ENCODE data around the gene HOXD1.

The HOXD1 gene

DNA sequence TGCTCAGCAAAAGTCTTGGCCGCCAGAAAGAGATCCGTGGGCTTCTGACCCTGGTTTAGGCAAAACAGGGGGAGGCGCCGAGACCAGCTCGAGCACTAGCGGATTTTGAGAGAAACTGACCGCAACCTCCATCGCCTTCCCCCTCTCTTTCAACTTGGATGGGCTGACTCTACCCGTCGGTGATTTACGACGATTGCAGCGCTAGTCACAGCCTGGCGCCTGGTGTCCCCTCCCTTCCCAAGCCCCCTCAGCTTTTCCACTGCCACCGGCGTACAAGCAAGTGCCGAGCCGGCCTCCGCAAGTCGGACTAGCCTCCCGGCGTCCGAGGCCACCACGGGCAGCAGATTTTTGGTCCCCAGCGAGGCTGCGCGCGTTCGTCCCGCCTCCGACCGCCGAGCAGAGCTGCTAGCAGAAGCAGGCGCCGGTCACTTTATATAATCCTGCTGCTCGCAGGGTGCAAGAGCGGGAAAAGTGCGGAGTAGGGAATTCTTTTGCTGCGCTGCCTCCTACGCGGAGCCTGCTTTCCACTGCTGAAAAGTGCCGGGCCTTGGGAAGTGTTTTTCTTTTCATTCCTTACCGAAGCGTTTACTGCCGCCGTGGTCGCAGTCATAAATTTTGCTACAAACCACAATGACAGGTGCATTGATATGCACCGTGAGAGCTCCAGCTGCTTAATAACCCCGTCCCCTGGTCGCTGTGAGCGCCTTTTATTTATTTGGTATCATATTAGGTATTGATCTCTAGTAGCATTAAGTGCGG lies 23.7 kb upstream of the HOXD1 start:
- DNase-seq (ENCODE audit: extremely low spot score, insufficient read length, low read depth): no peak
- no peak for FAIRE-seq

- FAIRE-seq (no peak), DNase-seq (ENCODE audit: extremely low spot score, insufficient read length, low read depth) (no peak)
These were observed 23.0 kb upstream of the HOXD1 start for GRCh38 chr2:176165370-176166050.

- DNase-seq (ENCODE audit: extremely low spot score, insufficient read length, low read depth) (no peak), FAIRE-seq (no peak)
These were observed 22.2 kb upstream of the HOXD1 start for GRCh38 chr2:176166272-176166671.

GRCh38 chr2:176167398-176167797 lies 21.1 kb upstream of the HOXD1 start:
- FAIRE-seq: no peak
- no peak for DNase-seq (ENCODE audit: extremely low spot score, insufficient read length, low read depth)

GRCh38 chr2:176169181-176169580 lies 19.3 kb upstream of the HOXD1 start:
- no peak for FAIRE-seq
- DNase-seq (ENCODE audit: extremely low spot score, insufficient read length, low read depth): no peak

DNA sequence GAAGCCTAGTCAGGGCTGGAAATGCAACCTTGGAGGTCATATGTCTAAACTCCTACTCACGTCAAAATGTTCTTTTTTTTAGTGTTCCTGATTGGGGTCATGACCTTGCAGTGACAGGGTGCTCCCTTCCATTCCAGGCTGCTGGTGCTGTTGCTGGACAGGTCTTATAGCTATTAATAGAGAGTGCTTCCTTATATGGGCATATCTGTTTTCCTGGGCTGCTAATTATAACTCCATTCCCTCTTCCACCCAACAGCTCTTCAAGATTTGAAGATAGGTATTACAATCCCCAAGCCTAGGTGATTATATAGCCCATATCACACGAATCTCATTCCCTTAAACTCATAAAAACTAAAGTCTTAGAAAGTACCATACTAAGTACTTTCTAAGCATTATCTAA lies 18.8 kb upstream of the HOXD1 start:
- FAIRE-seq (no peak), DNase-seq (ENCODE audit: extremely low spot score, insufficient read length, low read depth) (no peak)

DNA sequence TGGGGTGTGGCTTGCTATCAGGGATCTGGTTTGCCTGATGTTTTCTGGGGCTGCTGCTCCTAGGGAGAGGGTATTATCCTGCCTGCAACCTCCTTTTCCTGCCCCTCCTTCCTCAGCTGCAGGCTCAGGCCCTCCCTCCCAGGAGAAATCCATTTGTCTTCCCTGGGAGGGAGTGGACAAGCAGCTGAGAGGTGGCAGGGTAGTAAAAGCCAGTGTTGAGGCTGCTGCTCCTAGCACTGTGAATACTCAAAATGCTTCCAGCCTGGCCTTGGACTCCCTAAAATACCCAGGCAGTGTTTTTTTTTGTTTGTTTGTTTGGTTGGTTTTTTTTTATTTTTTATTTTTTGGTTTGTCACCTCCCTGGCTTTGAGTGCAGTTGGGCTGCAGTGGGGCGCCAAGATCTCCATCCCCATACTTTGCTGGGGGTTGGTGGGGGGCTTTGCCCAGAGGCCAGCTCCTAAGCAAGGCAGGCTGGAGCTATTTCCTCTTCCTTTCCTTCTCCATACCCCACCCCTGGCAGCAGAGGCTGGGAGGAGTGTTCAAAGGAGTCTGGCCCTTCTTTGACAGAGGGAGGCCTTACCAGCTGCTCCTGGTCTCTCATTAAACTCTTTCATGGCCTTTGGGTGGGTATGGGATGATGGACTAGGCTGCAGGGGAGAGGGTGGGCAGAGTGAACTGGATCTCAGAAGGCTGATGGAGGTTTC lies 17.7 kb upstream of the HOXD1 start:
- DNase-seq (ENCODE audit: extremely low spot score, insufficient read length, low read depth): no peak
- FAIRE-seq: no peak

DNA sequence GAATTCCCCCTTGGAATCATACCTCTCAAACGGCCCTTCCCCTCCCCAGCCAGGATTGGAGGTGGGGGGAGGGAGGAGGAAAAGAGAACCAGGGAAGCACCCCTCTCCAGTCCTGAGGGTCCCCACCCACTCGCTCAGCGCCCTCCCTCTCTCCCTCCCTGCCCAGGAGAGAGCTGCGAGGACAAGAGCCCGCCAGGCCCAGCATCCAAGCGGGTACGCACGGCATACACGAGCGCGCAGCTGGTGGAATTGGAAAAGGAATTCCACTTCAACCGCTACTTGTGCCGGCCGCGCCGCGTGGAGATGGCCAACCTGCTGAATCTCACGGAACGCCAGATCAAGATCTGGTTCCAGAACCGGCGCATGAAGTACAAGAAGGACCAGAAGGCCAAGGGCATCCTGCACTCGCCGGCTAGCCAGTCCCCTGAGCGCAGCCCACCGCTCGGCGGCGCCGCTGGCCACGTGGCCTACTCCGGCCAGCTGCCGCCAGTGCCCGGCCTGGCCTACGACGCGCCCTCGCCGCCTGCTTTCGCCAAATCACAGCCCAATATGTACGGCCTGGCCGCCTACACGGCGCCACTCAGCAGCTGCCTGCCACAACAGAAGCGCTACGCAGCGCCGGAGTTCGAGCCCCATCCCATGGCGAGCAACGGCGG lies 17.0 kb upstream of the HOXD1 start:
- FAIRE-seq: no peak
- no peak for DNase-seq (ENCODE audit: extremely low spot score, insufficient read length, low read depth)

GRCh38 chr2:176172007-176172894 lies 16.2 kb upstream of the HOXD1 start:
- no peak for FAIRE-seq
- no peak for DNase-seq (ENCODE audit: extremely low spot score, insufficient read length, low read depth)

- no peak for FAIRE-seq
These were observed 15.4 kb upstream of the HOXD1 start for GRCh38 chr2:176172895-176173566.

GRCh38 chr2:176173567-176174381 lies 14.7 kb upstream of the HOXD1 start:
- no peak for DNase-seq (ENCODE audit: extremely low spot score, insufficient read length, low read depth)
- no peak for FAIRE-seq

More at GRCh38 chr2:176172895-176173566, 15.4 kb upstream of the HOXD1 start:
- no peak for DNase-seq (ENCODE audit: extremely low spot score, insufficient read length, low read depth)

- FAIRE-seq: no peak
- no peak for DNase-seq (ENCODE audit: extremely low spot score, insufficient read length, low read depth)
These were observed 14.1 kb upstream of the HOXD1 start for GRCh38 chr2:176174382-176174823.

DNA sequence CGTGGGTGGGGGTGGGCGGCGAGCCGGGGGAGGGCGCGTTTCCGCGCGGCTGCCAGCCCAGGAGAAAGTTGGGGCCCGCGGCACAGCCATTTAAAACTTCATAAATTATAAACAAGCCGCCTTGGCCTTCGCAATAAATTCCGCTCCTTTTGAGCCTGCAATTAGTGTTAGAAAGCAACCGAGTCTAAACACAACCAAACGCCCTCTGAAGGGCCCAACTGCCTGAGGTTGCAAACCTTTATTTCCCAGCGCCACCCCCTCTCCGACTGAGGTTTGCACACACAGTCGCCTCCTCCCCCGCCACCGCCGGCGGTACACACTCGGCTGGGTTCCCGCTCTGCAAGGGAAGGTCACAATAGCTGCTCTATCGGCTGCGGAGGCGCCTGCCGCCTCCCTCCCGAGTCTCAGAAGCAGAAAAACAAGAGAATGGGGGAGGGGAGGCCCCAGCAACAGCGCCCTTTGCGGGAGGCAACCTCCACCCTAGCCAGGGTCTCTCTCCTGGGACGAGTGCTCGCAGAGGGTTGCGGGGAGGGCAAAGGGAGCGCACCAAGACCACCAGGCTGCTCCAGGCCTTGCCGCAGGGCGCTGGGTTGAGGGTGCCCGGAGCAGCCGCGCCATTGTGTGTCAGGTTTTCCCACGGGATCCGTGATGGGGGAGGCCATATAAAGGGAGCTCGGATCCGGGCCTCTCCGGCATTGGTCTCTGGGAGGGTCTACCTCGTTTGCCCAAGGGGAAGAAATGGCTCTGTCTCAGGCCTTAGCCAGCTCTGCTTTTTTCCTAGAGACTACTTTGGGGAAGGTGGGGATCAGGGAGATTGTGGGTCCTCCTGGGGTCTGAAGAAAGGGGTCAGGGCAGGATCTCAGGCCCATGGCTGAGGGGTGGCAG lies 13.4 kb upstream of the HOXD1 start:
- FAIRE-seq: no peak
- DNase-seq (ENCODE audit: extremely low spot score, insufficient read length, low read depth): no peak

- no peak for DNase-seq (ENCODE audit: extremely low spot score, insufficient read length, low read depth)
- FAIRE-seq: no peak
These were observed 12.5 kb upstream of the HOXD1 start for GRCh38 chr2:176175709-176176607.

GRCh38 chr2:176177580-176178037 lies 10.9 kb upstream of the HOXD1 start:
- FAIRE-seq: no peak
- DNase-seq (ENCODE audit: extremely low spot score, insufficient read length, low read depth): no peak
